MCF 10A (cell line): ENCODE results near the gene RTP5. TPM values are rescaled to one million over a fixed set of nuclear protein-coding genes. Genes with fewer than 3 reads are reported as not detected.

ENCODE experiments used
- BruUV-seq: library from RNA; stranded (reverse); fragments of 400-500 nt; replicated peaks from 2 replicates; lab custom pipeline; 2021; lab: Mats Ljungman, UMichigan
- CTCF ChIA-PET: fragments of 300-600 bp; sonication (Branson Sonifier 250); formaldehyde crosslinking; extraction: SDS; loops from one replicate; lab custom pipeline; 2021; ENCODE audit warnings: antibody characterized with exemption, inconsistent platforms; lab: Yijun Ruan, JAX
- POLR2A ChIA-PET: fragments of 300-600, 350-650 bp; sonication (Branson Sonifier 250); formaldehyde crosslinking; extraction: SDS; loops from one replicate; lab custom pipeline; 2020; ENCODE audit warnings: antibody characterized with exemption, inconsistent platforms; lab: Yijun Ruan, JAX
- DNase-seq: peaks from one replicate; pipeline ENCODE4 v3.0.0-alpha.2; 2018; ENCODE audit not compliant: unreplicated experiment
- H3K27ac Mint-ChIP-seq: one replicate; pipeline ENCODE4 v1.8.0; 2022; ENCODE audit warnings: mild to moderate bottlenecking, low read depth, mixed read lengths; ENCODE audit not compliant: unreplicated experiment
- H3K27me3 Mint-ChIP-seq: one replicate; pipeline ENCODE4 v1.8.0; 2022; ENCODE audit warnings: mixed read lengths; ENCODE audit not compliant: insufficient read depth, unreplicated experiment
- H3K36me3 Mint-ChIP-seq: one replicate; pipeline ENCODE4 v1.8.0; 2022; ENCODE audit warnings: mild to moderate bottlenecking, moderate library complexity, mixed read lengths; ENCODE audit not compliant: insufficient read depth, unreplicated experiment
- H3K4me1 Mint-ChIP-seq: one replicate; pipeline ENCODE4 v1.8.0; 2022; ENCODE audit warnings: mixed read lengths; ENCODE audit not compliant: insufficient read depth, unreplicated experiment
- H3K4me3 Mint-ChIP-seq: one replicate; pipeline ENCODE4 v1.8.0; 2022; ENCODE audit warnings: mild to moderate bottlenecking, moderate library complexity, mixed read lengths; ENCODE audit not compliant: unreplicated experiment
- H3K9me3 Mint-ChIP-seq: one replicate; pipeline ENCODE4 v1.8.0; 2022; ENCODE audit warnings: mixed read lengths; ENCODE audit not compliant: unreplicated experiment
- CTCF ChIP-seq: fragments of 200-600 bp; IDR thresholded peaks from one replicate; pipeline ENCODE4 v1.8.0; 2022; ENCODE audit warnings: antibody characterized with exemption, mild to moderate bottlenecking; ENCODE audit not compliant: unreplicated experiment
- intact Hi-C: fragments of 100-400 bp; cut with micrococcal nuclease; formaldehyde crosslinking; loops from 2 replicates; pipeline ENCODE4 v1.14.1; 2022
- total RNA-seq: library from RNA; stranded (reverse); gene quantifications from 2 replicates; pipeline ENCODE4 v1.2.3, GENCODE V29; 2022

Gene RTP5
- total RNA-seq, 1 experiment from 2014 or later: not detected

- Mint-ChIP-seq H3K27me3 (no peaks in the 10 kb centered on the region), H3K4me3 (no peak overlapping the region), H3K9me3 (no peaks in the 10 kb centered on the region), H3K27ac (no peak overlapping the region), H3K4me1 (no peaks in the 10 kb centered on the region), H3K36me3 (no peaks in the 10 kb centered on the region)
- BruUV-seq: no TSS peak
- intact Hi-C loops: no loop called here
- ChIA-PET CTCF (interaction anchor here (0.7 kb wide), 1 partner anchor 492 kb away, joined by 3 read pairs; no protein-coding TSS in a partner anchor), POLR2A (no interaction called here)
- no peak for DNase-seq
- TF ChIP-seq CTCF: no peak
These were observed 15.7 kb upstream of the RTP5 start for GRCh38 chr2:241853651-241854341.

DNA sequence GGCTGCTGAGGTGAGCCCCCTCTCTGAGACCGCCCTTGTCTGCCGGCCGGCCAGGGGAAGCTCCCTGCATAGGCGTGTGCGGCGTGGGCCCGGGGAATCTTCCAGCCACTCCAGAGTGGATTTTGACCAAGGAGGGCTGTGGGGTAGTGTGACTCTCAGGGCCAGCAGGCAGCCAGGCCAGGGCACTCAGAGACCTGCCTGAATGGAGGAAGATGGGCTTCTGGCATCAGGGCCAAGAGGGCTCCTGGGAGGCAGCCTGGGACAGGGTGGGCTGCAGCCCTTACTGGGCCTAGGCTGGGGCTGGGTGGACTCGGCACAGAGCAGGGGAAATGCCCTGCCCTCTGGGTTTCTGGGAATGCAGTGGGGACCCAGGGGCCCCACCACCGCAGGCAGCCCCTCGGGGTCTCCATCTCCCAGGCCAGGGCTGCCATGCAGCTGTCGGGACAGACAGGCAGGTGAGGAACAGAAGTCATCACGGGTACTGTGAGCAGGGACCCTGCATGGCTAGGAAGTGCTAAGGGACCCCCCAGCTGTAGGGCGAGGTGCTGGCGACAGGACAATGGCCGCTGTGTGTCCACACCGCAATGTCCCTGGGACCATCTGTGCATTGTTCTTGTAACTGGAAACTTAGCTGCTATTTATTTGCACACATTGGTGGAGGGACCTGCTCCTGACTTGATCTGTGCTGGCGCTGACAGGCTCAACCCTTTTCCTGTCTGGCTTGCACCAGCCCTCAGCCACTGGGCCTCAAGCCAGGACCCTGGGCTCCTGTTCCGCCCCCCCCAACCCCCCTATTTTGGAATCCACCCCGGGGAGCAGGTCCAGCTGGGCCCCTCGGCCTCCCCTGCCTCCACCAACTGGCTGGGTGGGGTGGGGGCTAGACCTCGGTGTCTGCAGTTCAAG, 14.9 kb upstream of the RTP5 start:
- no peak overlapping the region for H3K4me3 Mint-ChIP-seq
- POLR2A ChIA-PET: no interaction called here
- no TSS peak for BruUV-seq
- no peaks in the 10 kb centered on the region for H3K27me3 Mint-ChIP-seq
- H3K4me1 Mint-ChIP-seq: no peaks in the 10 kb centered on the region
- H3K9me3 Mint-ChIP-seq: no peaks in the 10 kb centered on the region
- no peak for DNase-seq
- CTCF ChIA-PET: interaction anchor here (0.7 kb wide), 2 partner anchors 493 to 1077 kb away, joined by 3 to 4 read pairs; no protein-coding TSS in a partner anchor
- no peak for TF ChIP-seq CTCF
- H3K36me3 Mint-ChIP-seq: no peaks in the 10 kb centered on the region
- H3K27ac Mint-ChIP-seq: no peak overlapping the region
- intact Hi-C loops: no loop called here

GRCh38 chr2:241855245-241855887, 14.2 kb upstream of the RTP5 start:
- no TSS peak for BruUV-seq
- intact Hi-C loops: no loop called here
- Mint-ChIP-seq H3K4me3 (no peak overlapping the region), H3K36me3 (no peaks in the 10 kb centered on the region), H3K4me1 (no peaks in the 10 kb centered on the region), H3K27ac (no peak overlapping the region), H3K27me3 (no peaks in the 10 kb centered on the region), H3K9me3 (no peaks in the 10 kb centered on the region)
- ChIA-PET CTCF (interaction anchor here (0.7 kb wide), 1 partner anchor 1078 kb away, joined by 4 read pairs; no protein-coding TSS in a partner anchor), POLR2A (no interaction called here)
- TF ChIP-seq CTCF: no peak
- DNase-seq: no peak
